Activated CD8-positive, alpha-beta T cell treated with anti-CD3 and anti-CD28 coated beads, Interleukin-2, amount 10 ng/mL, durations not matched to agents 7 days and 5 days (primary cell): ENCODE measurements around the gene HSD11B1L. TPM values are rescaled to one million over a fixed set of nuclear protein-coding genes. Genes with fewer than 3 reads are reported as not detected.

Source experiments
- ATAC-seq: fragments of 150-1000 bp; cut with Tn5 transposase; one replicate; pipeline ENCODE4 v1.10.0; 2021; ENCODE audit warnings: moderate library complexity
- CTCF ChIA-PET: fragments of 350-600 bp; sonication (Branson Sonifier 250); formaldehyde crosslinking; loops from one replicate; lab custom pipeline; 2021; ENCODE audit warnings: antibody characterized with exemption; lab: Charles Lee
- POLR2A ChIA-PET: fragments of 350-600 bp; sonication (Branson Sonifier 250); formaldehyde crosslinking; loops from one replicate; lab custom pipeline; 2021; ENCODE audit warnings: antibody characterized with exemption; lab: Charles Lee
- DNase-seq: peaks from one replicate; pipeline ENCODE4 v3.0.0-alpha.2; 2020
- H3K27ac Mint-ChIP-seq: one replicate; pipeline ENCODE4 v1.8.0; 2021; ENCODE audit warnings: mild to moderate bottlenecking, mixed read lengths
- H3K27me3 Mint-ChIP-seq: one replicate; pipeline ENCODE4 v1.8.0; 2021; ENCODE audit warnings: low read depth, mixed read lengths
- H3K36me3 Mint-ChIP-seq: one replicate; pipeline ENCODE4 v1.8.0; 2021; ENCODE audit warnings: low read depth, mixed read lengths
- H3K4me1 Mint-ChIP-seq: one replicate; pipeline ENCODE4 v1.8.0; 2021; ENCODE audit warnings: low read depth, mixed read lengths
- H3K4me3 Mint-ChIP-seq: one replicate; pipeline ENCODE4 v1.8.0; 2021; ENCODE audit warnings: mild to moderate bottlenecking, mixed read lengths
- H3K9me3 Mint-ChIP-seq: one replicate; pipeline ENCODE4 v1.8.0; 2022; ENCODE audit warnings: mixed read lengths; ENCODE audit not compliant: insufficient read depth
- total RNA-seq, 2 experiments: library from RNA; stranded (reverse); gene quantifications; one replicate each; pipeline ENCODE4 v1.2.3, GENCODE V29; 2021

HSD11B1L gene
- total RNA-seq, 2 experiments from 2014 or later: 2.0 to 2.1 TPM

- CTCF ChIA-PET: no interaction called here
- H3K9me3 Mint-ChIP-seq: no peaks in the 10 kb centered on the region
- peaks cover 8% of the 10 kb centered on the region for H3K4me1 Mint-ChIP-seq
- peak overlapping the region; percentile 30 for H3K27ac Mint-ChIP-seq
- no peak overlapping the region for H3K4me3 Mint-ChIP-seq
- H3K27me3 Mint-ChIP-seq: no peaks in the 10 kb centered on the region
- peaks cover 81% of the 10 kb centered on the region for H3K36me3 Mint-ChIP-seq
- POLR2A ChIA-PET: no interaction called here
- ATAC-seq (no peak), DNase-seq (no peak)
Observed at GRCh38 chr19:5646703-5647102, 34.1 kb upstream of the HSD11B1L start.

- Mint-ChIP-seq H3K27ac (no peak overlapping the region), H3K36me3 (peaks cover 80% of the 10 kb centered on the region), H3K9me3 (no peaks in the 10 kb centered on the region), H3K27me3 (no peaks in the 10 kb centered on the region), H3K4me1 (no peaks in the 10 kb centered on the region), H3K4me3 (no peak overlapping the region)
- ChIA-PET CTCF (no interaction called here), POLR2A (no interaction called here)
- DNase-seq: no peak
- ATAC-seq: no peak
Observed at GRCh38 chr19:5648464-5648863, 32.4 kb upstream of the HSD11B1L start.

- no peak for DNase-seq
- H3K4me1 Mint-ChIP-seq: no peaks in the 10 kb centered on the region
- no peaks in the 10 kb centered on the region for H3K9me3 Mint-ChIP-seq
- peaks cover 76% of the 10 kb centered on the region for H3K36me3 Mint-ChIP-seq
- H3K4me3 Mint-ChIP-seq: no peak overlapping the region
- ChIA-PET POLR2A (no interaction called here), CTCF (no interaction called here)
- ATAC-seq: no peak
- H3K27me3 Mint-ChIP-seq: no peaks in the 10 kb centered on the region
- H3K27ac Mint-ChIP-seq: no peak overlapping the region
Observed at GRCh38 chr19:5651361-5651760, 29.5 kb upstream of the HSD11B1L start.

- Mint-ChIP-seq H3K36me3 (peaks cover 72% of the 10 kb centered on the region), H3K4me3 (no peak overlapping the region), H3K27ac (no peak overlapping the region), H3K9me3 (no peaks in the 10 kb centered on the region), H3K27me3 (no peaks in the 10 kb centered on the region), H3K4me1 (no peaks in the 10 kb centered on the region)
- ATAC-seq (no peak), DNase-seq (no peak)
- POLR2A ChIA-PET: no interaction called here
- CTCF ChIA-PET: no interaction called here
Observed at GRCh38 chr19:5652261-5652660, 28.6 kb upstream of the HSD11B1L start.

GRCh38 chr19:5654931-5655330 lies 25.9 kb upstream of the HSD11B1L start:
- H3K36me3 Mint-ChIP-seq: peaks cover 67% of the 10 kb centered on the region
- H3K4me1 Mint-ChIP-seq: no peaks in the 10 kb centered on the region
- ATAC-seq (no peak), DNase-seq (no peak)
- H3K4me3 Mint-ChIP-seq: no peak overlapping the region
- POLR2A ChIA-PET: interaction anchor here (1.0 kb wide), 1 partner anchor 13 kb away, joined by 3 read pairs; no protein-coding TSS in a partner anchor
- H3K9me3 Mint-ChIP-seq: no peaks in the 10 kb centered on the region
- no peak overlapping the region for H3K27ac Mint-ChIP-seq
- no peaks in the 10 kb centered on the region for H3K27me3 Mint-ChIP-seq
- CTCF ChIA-PET: no interaction called here

- no peaks in the 10 kb centered on the region for H3K4me1 Mint-ChIP-seq
Observed at GRCh38 chr19:5655412-5655811, 25.4 kb upstream of the HSD11B1L start.

GRCh38 chr19:5661483-5661882 lies 19.3 kb upstream of the HSD11B1L start:
- POLR2A ChIA-PET: interaction anchor here (0.7 kb wide), 1 partner anchor 56 kb away, joined by 3 read pairs; no protein-coding TSS in a partner anchor
- Mint-ChIP-seq H3K27me3 (no peaks in the 10 kb centered on the region), H3K36me3 (peaks cover 60% of the 10 kb centered on the region), H3K27ac (no peak overlapping the region), H3K4me3 (no peak overlapping the region), H3K9me3 (no peaks in the 10 kb centered on the region), H3K4me1 (peaks cover 14% of the 10 kb centered on the region)
- CTCF ChIA-PET: no interaction called here
- DNase-seq (no peak), ATAC-seq (no peak)

More at GRCh38 chr19:5655412-5655811, 25.4 kb upstream of the HSD11B1L start:
- H3K4me3 Mint-ChIP-seq: no peak overlapping the region
- ATAC-seq: no peak
- H3K9me3 Mint-ChIP-seq: no peaks in the 10 kb centered on the region
- H3K36me3 Mint-ChIP-seq: peaks cover 64% of the 10 kb centered on the region
- H3K27me3 Mint-ChIP-seq: no peaks in the 10 kb centered on the region
- POLR2A ChIA-PET: interaction anchor here (1.0 kb wide), 1 partner anchor 13 kb away, joined by 3 read pairs; no protein-coding TSS in a partner anchor
- no peak for DNase-seq
- CTCF ChIA-PET: no interaction called here
- no peak overlapping the region for H3K27ac Mint-ChIP-seq

GRCh38 chr19:5663904-5664303 lies 16.9 kb upstream of the HSD11B1L start:
- Mint-ChIP-seq H3K27ac (no peak overlapping the region), H3K4me1 (peaks cover 14% of the 10 kb centered on the region), H3K9me3 (no peaks in the 10 kb centered on the region), H3K36me3 (peaks cover 66% of the 10 kb centered on the region), H3K27me3 (no peaks in the 10 kb centered on the region), H3K4me3 (no peak overlapping the region)
- ChIA-PET CTCF (no interaction called here), POLR2A (no interaction called here)
- DNase-seq: no peak
- no peak for ATAC-seq

- no peak for ATAC-seq
- H3K4me1 Mint-ChIP-seq: peaks cover 14% of the 10 kb centered on the region
- DNase-seq: no peak
- H3K27ac Mint-ChIP-seq: no peak overlapping the region
- POLR2A ChIA-PET: no interaction called here
- no peaks in the 10 kb centered on the region for H3K27me3 Mint-ChIP-seq
- CTCF ChIA-PET: no interaction called here
- no peak overlapping the region for H3K4me3 Mint-ChIP-seq
- no peaks in the 10 kb centered on the region for H3K9me3 Mint-ChIP-seq
- peaks cover 69% of the 10 kb centered on the region for H3K36me3 Mint-ChIP-seq
Observed at GRCh38 chr19:5664515-5664914, 16.3 kb upstream of the HSD11B1L start.

- Mint-ChIP-seq H3K27me3 (no peaks in the 10 kb centered on the region), H3K27ac (peak overlapping the region; percentile 30), H3K36me3 (peaks cover 70% of the 10 kb centered on the region), H3K4me1 (peaks cover 16% of the 10 kb centered on the region), H3K9me3 (no peaks in the 10 kb centered on the region), H3K4me3 (no peak overlapping the region)
- DNase-seq: no peak
- no peak for ATAC-seq
- ChIA-PET POLR2A (interaction anchor here (0.9 kb wide), 1 partner anchor 43 kb away, joined by 3 read pairs; the partner anchor contains the start of genes SAFB and SAFB2), CTCF (interaction anchor here (1.2 kb wide), 1 partner anchor 319 kb away, joined by 3 read pairs; no protein-coding TSS in a partner anchor)
Observed at GRCh38 chr19:5665781-5666513, 14.9 kb upstream of the HSD11B1L start.

GRCh38 chr19:5666921-5667610 lies 13.8 kb upstream of the HSD11B1L start:
- no peak overlapping the region for H3K27ac Mint-ChIP-seq
- H3K4me3 Mint-ChIP-seq: no peak overlapping the region
- peaks cover 16% of the 10 kb centered on the region for H3K4me1 Mint-ChIP-seq
- H3K36me3 Mint-ChIP-seq: peaks cover 70% of the 10 kb centered on the region
- no peaks in the 10 kb centered on the region for H3K27me3 Mint-ChIP-seq
- ChIA-PET POLR2A (interaction anchor here (0.6 kb wide), 1 partner anchor 14 kb away, joined by 3 read pairs; no protein-coding TSS in a partner anchor), CTCF (no interaction called here)
- ATAC-seq (no peak), DNase-seq (no peak)
- no peaks in the 10 kb centered on the region for H3K9me3 Mint-ChIP-seq

- peaks cover 69% of the 10 kb centered on the region for H3K36me3 Mint-ChIP-seq
- CTCF ChIA-PET: no interaction called here
- H3K4me3 Mint-ChIP-seq: no peak overlapping the region
- H3K27me3 Mint-ChIP-seq: no peaks in the 10 kb centered on the region
- ATAC-seq: no peak
- no peak overlapping the region for H3K27ac Mint-ChIP-seq
- peaks cover 16% of the 10 kb centered on the region for H3K4me1 Mint-ChIP-seq
- no peak for DNase-seq
- H3K9me3 Mint-ChIP-seq: no peaks in the 10 kb centered on the region
- POLR2A ChIA-PET: interaction anchor here (0.9 kb wide), 1 partner anchor 12 kb away, joined by 3 read pairs; no protein-coding TSS in a partner anchor
Observed at GRCh38 chr19:5667751-5668271, 13.0 kb upstream of the HSD11B1L start.
